PFSK-1 (cell line): Measurements from ENCODE around the gene GALNT10.

ENCODE experiments used
- FOXP2 ChIP-seq: optimal IDR thresholded peaks from 2 replicates; pipeline ENCODE3; 2011; ENCODE audit warnings: borderline replicate concordance, control low read depth, inconsistent platforms; ENCODE audit not compliant: insufficient read depth; ENCODE audit errors: extremely low read length, extremely low read depth
- POLR2AphosphoS5 ChIP-seq: IDR thresholded peaks from 2 replicates; pipeline ENCODE4 v1.6.1; 2012; ENCODE audit warnings: low read depth, mild to moderate bottlenecking, control low read depth, low read length, moderate library complexity
- SIN3A ChIP-seq: IDR thresholded peaks from 2 replicates; pipeline ENCODE4 v1.6.1; 2012; ENCODE audit warnings: mild to moderate bottlenecking, low read length, moderate library complexity, borderline replicate concordance; ENCODE audit not compliant: insufficient read depth

GRCh38 chr5:154346427-154346826 lies 155.9 kb downstream of the GALNT10 start:
- TF ChIP-seq POLR2AphosphoS5, result no peak
- TF ChIP-seq SIN3A, result no peak
- TF ChIP-seq FOXP2, result no peak
